ENCODE results near the gene CDH2.

The CDH2 gene

GRCh38 chr18:28167835-28168349 is 9.0 kb downstream of the CDH2 start:
- no peak for DNase-seq

DNA sequence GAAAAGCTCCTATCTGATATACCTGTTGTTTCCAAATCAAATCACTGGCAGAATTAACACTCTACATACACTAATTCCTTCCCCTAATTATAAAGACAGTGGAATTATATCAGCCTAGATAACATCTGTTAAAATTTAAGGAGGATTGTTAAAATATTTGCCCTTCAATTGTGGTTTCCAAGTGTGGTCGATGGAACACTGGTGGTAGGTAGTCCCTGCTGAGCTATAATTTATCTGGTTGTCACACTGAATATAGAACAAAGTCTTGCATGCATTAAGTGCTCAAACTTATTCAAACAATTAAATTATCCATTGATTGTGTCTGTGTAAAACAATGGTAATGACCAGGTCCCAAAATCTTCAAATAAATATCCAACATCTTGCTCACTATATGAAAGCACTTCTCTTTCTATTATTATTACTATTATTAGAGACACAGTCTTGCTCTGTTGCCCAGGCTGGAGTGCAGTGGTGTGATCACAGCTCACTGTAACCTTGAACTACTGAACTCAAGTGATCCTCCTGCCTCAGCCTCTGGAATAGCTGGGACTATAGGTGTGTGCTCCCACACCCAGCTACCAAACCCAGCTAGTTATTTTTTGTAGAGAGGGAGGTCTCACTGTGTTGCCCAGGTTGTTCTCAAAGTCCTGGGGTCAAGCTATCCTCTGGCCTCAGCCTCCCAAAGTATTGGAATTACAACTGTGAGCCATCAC is 12.0 kb downstream of the CDH2 start:
- no peak for DNase-seq

DNA sequence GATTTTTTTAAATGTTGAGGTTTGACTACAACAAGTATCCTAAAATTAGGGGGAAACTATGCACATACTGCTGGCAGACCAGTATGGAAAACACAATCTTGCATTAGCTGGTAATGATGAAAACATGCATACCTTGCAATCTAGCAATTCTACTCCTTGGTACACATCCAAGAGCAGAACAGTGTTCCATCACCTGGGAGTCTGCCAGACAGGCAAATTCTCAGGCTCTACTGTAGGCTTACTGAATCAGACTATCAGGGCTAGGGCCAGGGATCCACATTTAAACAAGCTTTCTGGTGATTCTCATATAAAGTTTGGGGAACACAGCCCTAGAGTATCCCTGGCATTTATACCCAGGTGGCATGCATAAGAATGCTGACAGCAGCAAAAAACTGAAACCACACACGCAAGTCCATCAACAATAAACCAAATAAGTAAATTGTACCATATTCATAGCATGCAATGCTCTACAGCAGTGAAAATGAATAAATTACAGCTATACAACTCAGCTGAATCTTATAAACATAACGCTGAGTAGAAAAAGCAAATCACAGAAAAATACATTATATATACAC is 13.6 kb downstream of the CDH2 start:
- DNase-seq: no peak

DNA sequence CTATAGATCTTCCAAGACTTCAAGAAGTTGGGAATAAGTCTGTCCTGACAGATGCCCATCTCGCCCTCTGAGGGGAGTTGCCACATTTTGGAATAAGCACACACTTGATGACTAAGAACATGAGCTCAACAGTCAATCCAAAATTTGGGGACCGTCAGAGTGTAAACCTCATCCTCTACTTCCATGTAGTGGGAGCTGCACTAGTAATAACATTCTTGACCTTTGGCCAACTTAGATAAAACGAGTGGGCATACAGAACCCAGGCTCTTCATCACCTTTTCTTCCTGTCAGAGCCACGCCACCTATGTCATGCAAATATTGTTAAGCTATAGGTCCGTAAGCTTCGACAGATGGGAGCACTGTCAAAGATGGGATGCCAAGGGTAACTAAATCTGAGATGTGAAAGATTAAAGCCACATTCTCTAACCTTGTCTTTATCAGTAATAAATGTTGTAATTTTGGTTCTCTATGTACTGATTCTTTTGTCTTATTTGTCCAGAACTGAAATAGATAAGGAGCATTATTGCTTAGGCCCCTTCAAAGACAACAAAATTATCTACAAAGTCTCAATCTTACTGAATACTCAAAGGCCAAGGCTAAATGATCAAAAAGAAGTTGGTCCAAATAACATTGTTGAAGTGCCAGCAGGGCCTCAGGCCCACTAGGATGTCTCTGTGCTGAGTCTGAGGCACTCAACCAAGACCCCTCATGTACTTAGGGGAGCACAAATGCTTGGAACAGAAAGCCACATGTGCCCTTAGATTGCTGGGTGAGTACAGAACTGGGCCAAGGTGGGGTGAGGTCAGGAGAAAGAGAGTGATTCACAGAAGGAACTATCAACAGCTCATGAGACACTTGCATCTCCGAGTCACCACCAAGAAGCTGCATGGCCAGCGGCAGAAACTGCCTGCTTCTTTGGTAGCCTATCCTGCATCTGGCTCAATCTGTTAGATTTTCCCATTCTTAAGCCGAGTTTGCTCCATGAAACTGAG is 15.0 kb downstream of the CDH2 start:
- no peak for DNase-seq

- no peak for DNase-seq
Observed at GRCh38 chr18:28159055-28159454, 17.9 kb downstream of the CDH2 start.

- no peak for DNase-seq
Observed at GRCh38 chr18:28158083-28158581, 18.8 kb downstream of the CDH2 start.

GRCh38 chr18:28153485-28154065 is 23.4 kb downstream of the CDH2 start:
- no peak for DNase-seq

- no peak for DNase-seq
Observed at GRCh38 chr18:28152754-28153153, 24.2 kb downstream of the CDH2 start.

GRCh38 chr18:28152354-28152753 is 24.6 kb downstream of the CDH2 start:
- no peak for DNase-seq

DNA sequence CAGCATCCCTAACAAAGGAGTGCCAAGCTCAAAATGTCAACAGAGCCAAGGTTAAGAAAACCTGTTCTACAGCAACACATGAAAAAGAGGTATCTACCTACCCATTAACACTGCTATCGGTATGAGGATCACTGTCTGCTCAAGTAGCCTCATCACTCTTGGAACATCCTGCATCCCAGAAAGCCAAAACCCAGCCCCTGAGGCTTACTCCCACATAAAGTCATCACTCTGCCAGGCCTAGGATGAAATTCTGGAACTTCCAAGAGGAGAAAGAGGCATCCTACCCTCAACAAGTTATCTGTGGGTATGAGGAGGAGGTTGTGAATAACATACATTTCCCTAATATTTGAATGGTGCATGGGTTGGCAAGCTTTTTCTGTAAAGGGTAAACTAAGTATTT is 25.5 kb downstream of the CDH2 start:
- DNase-seq: no peak

- no peak for DNase-seq
Observed at GRCh38 chr18:28150925-28151324, 26.0 kb downstream of the CDH2 start.

DNA sequence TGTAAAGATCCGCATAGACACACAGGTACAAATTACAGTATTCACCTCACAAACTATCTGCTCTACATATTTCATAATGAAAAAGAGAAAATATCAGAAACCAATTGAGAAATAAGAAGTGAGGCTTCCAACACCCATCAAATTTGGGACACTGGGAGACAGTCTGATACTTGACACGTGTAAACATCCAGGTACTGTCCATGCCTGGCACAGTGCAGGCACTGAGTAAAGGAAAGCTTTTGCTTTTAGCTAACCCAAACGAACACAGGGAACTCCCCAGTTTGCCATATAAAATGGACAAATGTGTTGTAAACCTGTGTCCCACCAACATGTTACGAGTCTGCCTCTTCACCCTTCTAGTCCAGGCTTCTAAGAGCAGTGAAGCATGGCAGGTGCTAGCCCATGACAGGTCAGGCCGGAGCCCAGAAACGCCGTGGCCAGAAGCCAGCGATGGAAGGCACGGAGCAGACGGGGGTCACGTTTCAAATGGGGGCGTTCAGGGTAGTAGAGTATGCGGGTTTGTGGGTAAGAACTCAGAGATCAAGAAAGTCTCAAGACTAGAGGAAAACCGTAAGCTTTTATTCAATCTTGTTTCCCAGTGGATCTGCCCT is 27.0 kb downstream of the CDH2 start:
- no peak for DNase-seq

GRCh38 chr18:28147674-28148171 is 29.2 kb downstream of the CDH2 start:
- no peak for DNase-seq

- DNase-seq: no peak
Observed at GRCh38 chr18:28143725-28144124, 33.2 kb downstream of the CDH2 start.

GRCh38 chr18:28138816-28139215 is 38.1 kb downstream of the CDH2 start:
- no peak for DNase-seq

DNA sequence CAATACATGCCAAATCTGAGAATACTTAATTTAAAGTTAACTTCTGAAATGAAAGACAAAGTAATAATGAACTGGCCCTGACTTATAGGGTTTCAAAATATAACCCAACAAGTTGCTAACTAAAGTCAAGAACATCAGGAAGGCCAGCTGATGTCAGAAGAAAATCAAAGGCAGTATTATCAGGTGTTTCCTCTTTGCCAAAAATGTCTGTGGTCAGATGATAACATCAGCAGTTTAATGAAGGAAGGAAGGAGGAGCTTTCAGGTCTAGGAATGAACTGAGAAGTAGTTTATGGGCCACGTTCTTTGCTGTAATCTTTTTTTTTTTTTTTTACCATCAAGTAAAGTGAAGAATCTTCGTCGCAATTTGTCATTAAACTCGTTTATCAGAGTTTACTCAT is 40.9 kb downstream of the CDH2 start:
- no peak for DNase-seq

DNA sequence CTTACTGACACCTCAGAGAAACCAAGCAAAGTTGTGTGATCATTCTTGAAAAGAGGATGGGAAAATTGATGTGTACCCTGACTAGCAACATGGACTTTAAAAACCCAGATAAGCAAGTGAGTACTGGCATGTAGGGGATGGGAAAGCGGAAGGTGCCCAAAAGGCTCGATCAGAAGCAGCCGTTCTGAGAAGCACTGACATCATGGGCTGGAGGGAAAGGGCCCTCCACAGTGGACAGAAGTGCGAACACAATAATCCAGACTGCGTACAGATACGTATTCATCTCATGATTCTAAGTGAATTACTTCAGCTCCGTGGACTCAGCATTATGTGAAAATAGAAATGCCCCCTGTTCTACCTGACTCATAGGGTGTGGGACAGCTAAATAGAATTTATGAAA is 42.2 kb downstream of the CDH2 start:
- DNase-seq: no peak

GRCh38 chr18:28132084-28132483 is 44.8 kb downstream of the CDH2 start:
- no peak for DNase-seq

GRCh38 chr18:28128659-28128980 is 48.3 kb downstream of the CDH2 start:
- no peak for DNase-seq

DNA sequence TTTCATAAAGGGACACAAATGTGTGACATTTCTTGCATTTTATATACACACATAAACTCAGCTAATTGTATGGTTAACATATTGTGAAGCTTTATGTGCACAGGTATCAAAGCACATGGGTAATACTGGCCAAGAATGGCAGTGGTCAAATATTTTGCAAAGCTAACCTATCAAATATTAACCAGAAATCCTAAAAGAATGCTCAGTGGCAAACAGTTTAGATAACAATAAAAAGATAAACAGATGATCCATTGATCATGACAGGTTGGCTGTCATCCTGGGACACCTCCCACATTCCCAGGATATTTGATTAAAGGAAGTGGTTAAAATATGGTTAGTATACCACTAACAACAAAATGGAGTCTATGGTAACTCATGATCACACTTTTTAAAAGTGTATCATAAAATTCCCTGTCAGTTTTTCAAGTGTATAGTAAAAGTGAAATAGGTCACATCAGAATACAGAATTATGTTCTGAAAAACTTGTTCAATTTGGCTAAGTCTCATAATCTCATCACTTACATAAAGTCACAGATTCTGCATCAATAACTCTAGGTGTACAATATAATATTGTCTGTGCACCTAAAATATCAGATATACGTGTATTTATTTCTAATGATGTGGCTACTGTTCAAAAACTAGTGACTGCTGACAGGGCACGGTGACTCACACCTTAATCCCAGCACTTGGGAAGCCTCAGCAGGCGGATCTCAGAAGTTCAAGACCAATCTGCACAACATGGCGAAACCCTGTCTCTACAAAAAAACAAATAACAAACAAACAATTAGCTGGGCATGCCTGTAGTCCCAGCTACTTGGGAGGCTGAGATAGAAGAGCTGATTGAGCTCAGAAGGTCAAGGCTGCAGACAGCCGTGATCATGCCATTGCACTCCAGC is 48.9 kb downstream of the CDH2 start:
- DNase-seq: no peak

DNA sequence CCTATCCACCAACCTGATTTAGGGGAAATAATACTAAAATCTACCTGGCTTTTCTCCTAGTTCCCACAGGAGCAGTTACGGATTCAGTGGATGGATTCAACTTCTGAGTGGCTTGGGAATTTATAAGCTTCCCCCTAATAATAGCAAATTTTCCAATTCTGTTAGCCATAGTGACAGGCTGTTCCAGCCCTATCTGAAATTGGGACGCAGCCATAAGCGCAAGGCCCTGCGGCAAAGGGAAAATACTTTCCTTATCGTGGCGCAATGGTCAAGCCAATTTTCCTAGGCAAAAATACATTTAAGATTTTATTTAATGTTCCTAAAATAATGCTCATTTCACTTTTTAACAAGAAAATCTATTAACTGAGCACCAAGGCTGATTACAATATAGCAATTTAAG is 49.7 kb downstream of the CDH2 start:
- no peak for DNase-seq
